Hematopoietic multipotent progenitor cell treated with erythropoietin and hydrocortisone succinate and interleukin-3 and kit ligand, for 4 days (in vitro differentiated cells): ENCODE data around the gene GATAD2A.

Source experiments
- DNase-seq: peaks from one replicate; pipeline ENCODE4 v3.0.0-alpha.2; 2015

GATAD2A gene

DNA sequence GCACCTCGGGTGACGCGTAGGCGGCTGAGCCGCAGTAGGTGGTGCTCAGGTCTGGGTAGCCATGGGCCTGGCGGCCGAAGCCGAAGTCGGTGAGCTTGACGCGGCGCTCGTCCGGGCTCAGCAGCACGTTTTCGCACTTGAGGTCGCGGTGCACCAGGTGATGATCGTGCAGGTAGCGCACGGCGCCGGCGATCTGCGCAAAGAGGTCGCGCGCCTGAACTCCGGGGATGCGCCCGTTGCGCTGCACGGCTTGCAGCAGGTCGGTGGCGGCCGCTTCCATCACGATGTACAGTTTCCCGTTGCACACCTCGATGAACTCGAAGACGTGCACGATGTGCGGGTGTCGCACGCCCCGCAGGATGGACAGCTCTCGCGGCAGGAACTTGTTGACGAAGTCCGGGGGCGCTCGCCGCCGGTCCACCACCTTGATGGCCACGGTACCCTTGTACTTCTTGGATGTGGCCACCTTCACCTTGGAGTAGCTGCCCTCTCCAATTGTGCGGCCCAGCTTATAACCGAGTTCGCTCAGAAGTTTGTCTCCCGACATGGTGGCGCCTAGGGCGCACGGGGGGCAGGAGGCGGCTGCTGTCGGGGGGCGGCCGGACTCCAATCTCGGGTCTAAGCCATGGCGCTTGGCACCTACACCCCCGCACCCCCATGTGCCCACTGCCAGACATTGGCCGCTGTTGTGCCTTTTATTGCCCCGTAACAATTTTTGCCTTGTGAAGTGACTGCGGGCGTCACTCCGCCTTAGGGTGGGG, 109.6 kb downstream of the GATAD2A start, which contains the start of gene TSSK6:
Gene TSSK6 (minus strand): TSS at position 668 of the 761 bp plus-strand sequence. CDS start 121 bp downstream, at position 547.
- DNase-seq = no peak

DNA sequence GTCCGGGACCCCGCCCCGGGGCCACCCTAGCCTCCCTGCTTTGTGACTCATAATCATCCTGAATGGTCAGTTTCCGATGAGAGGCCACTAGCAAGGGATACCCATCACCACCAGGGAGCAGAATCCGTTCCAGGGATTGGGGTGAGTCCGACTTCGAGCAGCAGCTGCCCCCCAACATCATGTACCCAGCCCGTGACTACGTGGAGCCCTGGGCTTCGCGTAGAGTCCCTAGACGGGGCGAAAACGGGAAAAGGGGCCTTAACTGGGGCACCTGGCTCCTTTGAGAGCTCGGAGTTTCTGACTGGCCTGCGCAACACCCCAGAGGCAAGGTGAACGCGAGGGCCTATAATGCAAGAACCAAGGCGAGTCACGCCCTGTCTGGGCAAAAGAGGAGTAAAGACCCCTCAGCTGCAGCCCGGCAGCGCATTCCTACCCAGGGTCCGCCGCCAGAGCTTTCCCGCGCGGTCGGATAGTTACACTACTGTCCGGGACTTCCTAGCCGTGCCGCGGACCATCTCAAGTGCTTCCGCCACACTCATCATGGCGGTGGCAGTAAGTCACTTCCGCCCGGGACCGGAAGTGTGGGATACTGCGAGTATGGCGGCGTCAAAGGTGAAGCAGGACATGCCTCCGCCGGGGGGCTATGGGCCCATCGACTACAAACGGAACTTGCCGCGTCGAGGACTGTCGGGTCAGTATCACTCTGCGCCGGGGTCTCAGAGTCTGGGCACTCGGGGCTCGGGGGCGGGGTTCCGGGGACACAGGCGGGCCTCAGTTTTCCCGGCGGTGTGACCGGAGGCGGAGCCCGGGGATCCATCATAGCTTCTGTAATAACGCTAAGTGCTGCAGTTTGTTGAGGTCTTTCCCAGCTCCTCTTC, 110.4 kb downstream of the GATAD2A start, which contains the start of gene NDUFA13:
Gene NDUFA13 (plus strand): TSS at position 584 of the 878 bp plus-strand sequence. CDS start 14 bp downstream, at position 598.
- DNase-seq = peak; percentile 96

DNA sequence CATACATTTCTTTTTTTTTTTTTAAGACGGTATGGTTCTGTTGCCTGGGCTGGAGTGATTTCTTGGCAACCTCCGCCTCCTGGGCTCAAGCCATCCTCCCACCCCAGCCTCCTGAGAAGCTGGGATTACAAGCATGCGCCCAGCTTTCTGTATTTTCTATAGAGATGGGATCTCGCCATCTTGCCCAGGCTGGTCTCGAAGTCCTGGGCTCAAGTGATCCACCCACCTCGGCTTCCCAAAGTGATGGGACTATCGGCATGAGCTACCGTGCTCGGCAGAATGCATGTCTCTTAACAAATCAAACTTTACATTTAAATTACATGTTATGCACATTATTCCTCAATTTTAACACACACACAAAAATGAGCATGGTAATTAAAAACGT, 111.8 kb downstream of the GATAD2A start:
- no peak for DNase-seq

DNA sequence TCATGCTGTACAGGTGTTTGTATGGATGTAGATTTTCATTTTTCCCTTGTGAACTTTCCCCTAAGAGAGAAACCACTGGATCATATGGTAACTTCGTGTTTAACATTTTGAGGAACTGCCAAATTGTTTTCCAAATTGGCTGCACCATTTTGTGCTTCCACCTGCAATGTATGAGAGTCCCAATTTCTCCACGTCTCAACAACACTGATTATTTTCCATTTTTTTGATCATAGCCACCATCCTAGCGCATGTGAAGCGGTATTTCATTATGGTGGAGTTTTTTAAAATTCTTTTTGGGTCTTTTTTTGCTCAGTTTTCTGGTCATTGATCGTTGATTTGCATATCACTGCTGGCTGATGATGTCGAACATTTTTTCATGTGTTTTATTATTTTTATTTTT, 115.5 kb downstream of the GATAD2A start:
- DNase-seq = no peak

DNA sequence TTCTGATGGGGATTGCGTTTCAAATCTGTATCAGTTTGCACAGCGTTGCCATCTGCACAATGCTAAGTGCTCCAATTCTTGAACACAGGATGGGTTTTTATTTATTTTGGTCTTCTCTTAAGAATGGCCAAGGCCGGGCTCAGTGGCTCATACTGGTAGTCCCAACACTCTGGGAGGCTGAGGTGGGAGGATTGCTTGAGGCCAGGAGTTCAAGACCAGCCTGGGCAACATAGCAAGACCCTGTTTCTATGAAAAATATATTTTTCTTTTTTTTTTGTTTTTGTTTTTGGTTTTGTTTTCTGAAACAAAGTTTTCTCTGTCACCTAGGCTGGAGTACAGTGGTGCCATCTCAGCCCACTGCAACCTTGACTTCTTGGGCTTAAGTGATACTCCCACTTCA, 117.7 kb downstream of the GATAD2A start:
- no peak for DNase-seq

DNA sequence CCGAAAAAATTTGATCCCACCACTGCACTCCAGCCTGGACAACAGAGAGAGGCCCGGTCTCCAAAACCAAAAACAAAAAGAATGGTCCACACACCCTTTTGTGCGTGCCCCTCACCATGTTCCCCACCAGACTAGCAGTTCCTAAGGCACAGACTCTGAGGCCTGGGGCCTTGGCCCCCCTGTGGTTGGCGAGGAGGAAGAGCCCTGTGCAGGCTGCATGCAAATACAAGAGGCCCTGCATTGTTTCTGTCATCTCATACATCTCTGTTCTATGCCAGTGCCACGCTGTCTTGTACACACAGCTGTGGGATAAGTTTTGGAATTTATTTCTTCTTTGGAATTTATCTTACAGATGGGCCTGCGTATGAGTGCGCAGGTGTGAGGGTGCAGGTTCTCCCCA, 118.6 kb downstream of the GATAD2A start:
- no peak for DNase-seq

DNA sequence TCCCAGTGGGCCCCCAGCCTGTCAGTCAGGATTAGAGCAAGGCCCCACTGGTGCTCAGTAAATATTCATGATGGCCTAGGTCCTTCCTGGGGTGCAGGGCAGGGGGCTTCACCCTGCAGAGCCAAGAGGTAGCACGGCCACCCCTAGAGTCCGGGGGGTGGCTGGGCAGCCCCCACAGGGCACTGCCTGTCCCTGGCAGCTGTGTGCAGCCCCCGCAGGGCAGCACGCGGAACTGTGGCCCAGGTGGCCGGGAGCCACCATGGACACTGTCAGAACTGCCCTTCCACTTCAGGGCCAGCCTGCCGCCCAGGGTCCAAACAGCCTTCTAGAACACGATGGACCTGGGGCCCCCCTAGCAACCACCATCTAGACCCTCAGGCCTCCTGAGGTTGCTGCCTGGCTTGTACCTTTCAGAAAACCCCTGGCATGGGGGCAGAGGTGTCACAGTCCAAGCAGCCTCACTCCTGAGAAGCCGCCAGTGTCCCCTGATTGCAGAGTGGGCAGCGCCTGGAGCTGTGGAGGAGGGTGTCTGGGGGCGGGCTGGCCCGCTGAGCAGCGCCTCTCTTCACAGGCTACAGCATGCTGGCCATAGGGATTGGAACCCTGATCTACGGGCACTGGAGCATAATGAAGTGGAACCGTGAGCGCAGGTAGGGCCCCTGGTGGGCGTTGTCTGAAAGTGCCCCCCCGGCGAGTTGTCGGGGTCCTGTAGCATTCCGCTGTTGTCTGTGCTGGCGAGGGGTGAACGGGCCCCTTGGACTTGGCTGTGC, 120.3 kb downstream of the GATAD2A start:
- no peak for DNase-seq

DNA sequence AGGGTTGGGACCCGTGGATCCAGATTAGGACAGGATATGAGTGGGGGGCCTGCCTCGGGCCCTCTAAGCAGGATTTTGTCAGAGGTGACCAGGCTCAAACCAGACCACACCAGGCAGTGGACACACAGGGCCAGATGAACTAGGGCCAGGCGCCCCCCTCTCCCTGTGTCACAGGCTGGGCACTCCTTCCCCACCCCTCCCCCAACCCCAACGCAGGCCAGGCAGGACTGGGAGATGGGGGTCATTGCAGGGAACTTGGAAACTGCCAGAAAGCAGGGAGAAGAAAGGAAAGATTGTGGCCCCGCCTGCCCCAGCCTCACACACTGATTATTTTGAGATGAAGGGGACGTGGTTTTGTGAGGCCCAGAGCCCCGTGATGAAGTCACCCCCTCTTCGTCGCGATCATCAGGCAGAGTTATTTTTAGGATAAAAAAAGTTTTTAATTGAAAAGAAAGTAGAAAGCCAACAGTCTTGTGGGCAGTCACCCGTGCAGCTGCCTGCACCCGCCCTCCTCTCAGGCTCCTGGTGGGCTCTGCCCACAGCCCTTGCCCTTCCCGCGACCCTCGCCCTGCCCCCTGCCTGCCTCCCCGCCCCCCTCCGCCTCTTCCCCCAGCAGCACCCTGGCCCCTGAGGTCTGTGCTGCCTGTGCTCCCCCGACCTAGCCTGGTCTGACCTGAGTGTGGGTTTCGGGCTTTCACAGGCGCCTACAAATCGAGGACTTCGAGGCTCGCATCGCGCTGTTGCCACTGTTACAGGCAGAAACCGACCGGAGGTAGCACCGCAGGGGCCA, 121.3 kb downstream of the GATAD2A start:
- peak; percentile 46 for DNase-seq

DNA sequence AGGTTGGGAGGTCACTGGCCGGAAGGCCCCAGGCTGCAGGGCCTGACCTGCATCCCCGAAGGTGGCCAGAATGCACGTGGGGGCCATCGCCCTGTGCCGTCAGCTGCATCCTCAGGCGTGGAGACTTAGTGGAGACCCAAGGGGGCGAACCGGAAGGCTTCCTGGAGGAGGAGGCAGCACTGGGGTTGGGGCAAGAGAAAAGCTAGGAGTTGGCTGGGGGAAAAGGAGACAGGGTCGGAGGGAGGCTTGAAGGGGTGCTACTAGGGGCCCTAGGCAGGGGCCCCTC, 121.8 kb downstream of the GATAD2A start:
- no peak for DNase-seq

DNA sequence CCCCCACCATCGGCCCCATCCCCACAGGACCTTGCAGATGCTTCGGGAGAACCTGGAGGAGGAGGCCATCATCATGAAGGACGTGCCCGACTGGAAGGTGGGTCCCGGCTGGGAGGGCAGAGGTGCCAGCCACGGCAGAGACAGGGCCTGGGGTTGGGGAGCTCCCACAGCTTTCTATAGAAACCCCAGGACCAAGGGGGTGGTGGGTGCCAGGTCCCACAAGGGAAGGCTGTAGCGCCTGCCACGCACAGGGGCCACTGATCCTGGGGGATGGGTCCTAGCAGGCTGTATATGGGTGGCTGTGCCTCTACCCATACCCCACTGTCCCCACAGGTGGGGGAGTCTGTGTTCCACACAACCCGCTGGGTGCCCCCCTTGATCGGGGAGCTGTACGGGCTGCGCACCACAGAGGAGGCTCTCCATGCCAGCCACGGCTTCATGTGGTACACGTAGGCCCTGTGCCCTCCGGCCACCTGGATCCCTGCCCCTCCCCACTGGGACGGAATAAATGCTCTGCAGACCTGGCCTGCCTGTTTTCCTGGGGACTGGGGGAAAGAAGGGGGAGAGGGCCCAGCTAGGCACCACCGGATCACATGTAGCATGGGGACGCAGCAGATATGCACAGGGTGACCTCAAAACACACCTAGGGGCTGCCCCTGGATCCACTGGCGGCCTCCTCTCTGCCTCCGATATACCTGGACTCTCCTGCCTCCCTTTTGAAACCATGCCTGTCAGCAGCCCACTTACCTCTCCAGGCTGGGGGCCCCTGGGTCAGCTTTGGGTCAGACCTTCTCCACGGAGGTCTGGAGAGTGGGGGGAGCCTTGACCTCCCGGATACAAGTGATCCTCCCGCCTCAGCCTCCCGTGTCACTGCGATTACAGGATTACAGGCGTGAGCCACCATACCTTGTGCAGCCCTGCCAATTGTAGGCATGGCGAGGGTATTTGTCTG, 122.5 kb downstream of the GATAD2A start:
- DNase-seq = no peak

DNA sequence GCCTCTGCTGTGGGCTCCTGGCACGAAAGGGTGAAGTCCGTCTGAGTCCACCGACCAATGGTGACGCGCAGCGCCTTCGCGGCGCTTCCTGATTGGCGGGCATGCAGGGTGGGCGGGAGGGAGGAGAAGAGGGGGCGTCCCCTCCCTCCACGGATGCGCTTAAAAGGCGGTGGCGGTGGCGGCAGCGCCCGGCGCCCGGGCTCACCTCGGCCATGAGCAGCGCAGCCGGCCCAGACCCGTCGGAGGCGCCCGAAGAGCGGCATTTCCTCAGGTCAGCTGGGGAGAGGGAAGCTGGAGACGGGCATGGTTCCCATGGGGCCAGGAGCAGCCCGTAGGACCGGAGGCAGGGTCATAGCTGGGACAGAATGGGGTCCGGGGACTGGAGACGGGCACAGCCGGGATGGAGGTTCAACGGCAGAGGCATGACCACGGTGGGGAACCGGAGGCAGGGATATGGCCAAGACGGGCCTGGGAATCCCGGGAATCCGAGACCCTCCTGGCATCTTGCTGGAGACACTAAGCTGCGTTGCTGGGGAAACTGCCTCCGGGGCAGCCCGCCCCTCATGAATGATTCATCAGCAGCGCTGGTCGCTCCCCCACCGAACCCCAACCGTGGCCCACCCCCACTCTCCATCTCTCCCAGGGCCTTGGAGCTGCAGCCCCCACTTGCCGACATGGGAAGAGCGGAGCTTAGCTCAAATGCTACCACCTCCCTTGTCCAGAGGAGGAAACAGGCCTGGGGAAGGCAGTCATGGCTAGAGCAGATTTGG, 123.4 kb downstream of the GATAD2A start, which contains the start of gene YJEFN3:
Gene YJEFN3 (plus strand): TSS at position 191 of the 770 bp plus-strand sequence. CDS start 22 bp downstream, at position 213.
- no peak for DNase-seq

DNA sequence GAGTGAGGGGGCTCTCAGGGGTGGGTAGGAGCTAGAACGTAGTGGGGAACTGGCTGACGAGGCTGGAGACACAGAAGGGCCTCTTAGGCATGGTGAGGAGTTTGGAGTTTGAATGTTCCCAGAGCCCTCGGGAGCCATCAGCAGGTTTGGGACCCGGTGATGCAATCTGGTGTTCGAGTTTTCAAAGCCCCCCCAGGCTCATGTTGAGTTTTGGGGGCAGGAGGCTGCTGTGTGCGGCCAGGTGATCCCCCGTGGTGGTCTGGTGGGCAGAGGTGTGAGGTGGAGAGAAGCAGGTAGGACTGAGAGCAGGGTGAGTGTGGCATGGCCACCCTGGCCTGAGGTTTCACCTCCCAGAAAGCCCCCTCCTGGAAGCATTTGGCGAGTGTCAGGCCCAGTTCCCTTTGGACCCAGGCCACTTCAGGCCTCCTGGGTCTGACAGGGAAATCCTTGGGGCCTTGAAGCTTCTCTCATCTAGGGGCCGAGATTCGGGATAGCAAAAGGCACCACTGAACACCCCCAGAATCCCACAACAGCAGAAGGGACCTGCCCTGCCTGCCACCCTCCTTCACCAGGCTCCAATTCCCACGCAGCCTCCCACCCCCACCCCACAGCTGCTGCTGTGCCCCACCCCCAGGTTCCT, 124.4 kb downstream of the GATAD2A start:
- no peak for DNase-seq

DNA sequence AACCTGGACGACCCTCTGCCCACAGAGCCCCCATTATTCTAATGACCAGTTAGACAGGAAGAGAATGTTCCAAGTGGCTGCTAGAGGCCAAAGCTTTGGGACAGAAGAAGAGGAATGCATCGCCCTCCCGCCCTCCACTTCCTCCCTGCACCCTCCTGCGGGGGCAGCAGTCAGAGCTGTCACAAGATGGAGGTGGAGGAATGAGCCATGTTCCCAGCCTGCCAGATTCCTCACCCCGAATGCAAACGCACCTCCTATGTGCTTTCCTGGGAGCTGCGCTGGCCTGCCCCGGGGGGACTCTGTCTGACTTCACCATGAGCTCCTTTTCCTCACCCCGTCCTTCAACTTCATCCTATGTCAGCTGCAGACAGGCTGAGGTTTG, 124.9 kb downstream of the GATAD2A start:
- no peak for DNase-seq

DNA sequence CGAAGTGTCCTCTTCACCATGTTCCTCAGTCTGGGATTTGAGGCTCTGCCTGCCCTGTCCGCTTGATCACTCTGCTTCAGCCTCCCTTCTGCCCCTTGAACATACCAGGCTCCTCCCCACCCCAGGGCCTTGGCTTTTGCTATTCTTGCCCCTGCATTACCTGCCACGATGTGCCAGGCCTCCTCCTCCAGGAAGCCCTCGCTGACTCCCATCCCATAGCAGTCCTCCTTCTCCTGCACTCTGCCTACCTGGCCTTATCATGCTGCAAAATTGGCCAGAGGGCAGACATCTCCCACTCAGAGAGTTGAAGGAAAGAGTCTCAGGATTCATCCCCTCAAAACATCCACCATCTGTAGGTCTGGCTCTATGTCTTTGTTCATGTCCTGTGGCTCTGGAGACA, 125.4 kb downstream of the GATAD2A start:
- DNase-seq = no peak

DNA sequence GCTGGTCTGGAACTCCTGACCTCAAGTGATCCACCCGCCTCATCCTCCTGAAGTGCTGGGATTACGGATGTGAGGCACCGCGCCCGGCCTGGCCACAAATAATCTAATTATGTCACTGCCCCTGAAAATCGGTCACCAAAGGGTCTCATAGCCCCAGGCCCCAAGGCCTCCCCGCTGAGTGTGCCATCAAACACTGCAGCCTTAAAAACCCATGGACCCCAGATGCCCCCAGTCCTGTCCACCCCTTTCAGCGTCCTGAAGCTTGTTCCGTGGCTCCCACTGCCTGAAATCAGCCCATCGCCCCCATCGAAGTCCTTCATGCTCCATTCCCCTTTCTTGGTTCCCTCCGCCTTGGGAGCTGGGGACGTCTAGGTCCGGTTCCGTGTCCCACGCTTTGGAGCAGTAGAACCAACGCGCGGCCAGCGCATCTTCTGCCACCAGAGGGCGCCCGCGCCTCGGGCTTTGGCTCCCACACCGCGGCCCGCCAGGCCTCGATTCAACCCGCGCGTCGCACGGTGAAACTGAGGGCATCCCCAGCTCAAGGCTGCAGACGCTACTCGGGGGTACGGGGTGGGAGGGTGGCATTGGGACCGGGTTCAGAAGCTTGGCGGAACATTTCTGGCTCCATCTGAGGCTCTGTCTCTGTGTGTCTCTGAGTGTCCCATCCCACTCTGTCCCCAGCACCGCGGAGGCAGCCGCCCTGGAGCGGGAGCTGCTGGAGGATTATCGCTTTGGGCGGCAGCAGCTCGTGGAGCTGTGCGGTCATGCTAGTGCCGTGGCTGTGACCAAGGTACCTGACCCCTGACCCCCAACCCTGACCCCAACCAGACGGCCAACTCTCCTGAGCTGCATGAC, 126.7 kb downstream of the GATAD2A start:
- DNase-seq = peak; percentile 84

DNA sequence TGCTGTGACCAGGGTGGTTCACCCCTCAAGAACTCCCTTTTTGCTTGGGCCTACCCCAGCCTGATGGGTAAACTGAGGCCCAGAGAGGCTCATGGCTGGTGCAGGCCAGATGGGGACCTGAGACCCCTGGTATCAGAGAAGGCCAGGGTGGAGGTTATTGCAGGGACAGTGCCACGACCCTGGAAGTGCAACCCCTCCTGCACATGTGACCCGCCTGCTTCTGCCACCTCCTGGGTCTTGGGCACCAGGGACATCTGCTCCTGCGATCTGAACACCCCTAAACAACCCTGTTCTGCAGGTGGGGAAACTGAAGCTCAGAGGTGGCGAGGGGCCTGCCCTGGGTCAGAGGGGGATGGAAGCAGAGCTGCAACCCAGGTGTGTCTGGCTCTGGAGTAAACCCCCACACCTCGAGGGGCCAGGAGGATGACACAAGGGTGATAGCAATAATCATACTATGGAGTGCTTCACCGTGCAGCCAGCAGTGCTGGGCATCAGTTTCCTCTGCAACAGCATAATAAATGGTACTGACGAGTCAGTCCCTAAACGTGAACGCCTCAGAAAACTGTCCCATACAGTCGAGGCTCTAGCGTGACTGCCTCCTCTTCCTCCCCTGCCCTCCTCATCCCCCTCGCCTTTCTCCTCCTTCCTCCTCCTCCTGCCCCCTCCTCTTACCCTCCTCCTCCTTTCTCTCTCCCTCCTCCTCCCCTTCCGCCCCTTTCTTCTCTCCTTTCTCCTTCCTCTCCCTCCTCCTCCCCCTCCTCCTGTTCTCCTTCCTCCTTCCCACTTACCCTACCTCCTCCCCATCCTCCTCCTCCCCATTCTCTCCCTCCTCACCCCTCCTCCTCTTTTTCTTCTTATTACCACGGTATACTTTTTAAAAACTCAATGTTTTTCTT, 127.6 kb downstream of the GATAD2A start:
- no peak for DNase-seq

DNA sequence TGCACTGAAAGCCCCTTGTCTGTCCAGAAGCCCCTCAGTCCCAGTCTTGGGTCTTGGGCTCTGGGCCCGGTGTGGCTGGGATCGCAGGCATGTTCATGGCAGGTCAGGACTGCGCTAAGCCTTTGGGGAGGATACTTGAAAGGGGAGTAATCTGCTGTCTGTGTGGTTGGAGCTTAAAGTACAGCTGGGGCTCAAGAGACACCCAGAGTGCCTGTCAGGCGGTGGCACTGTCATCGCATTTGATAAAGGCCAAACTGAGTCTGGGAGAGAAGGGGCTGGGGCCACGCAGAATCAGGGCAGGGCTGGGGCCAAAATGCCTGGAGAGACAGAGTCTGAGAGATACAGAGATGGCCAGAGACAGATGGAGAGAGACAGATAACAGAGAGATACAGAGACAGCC, 128.4 kb downstream of the GATAD2A start:
- DNase-seq = no peak
